Activated effector memory CD4-positive, alpha-beta T cell treated with Interleukin-2 at 50 U/mL for 16 hours (primary cell): ENCODE results near the gene COL5A3.
A peak's percentile ranks its signal among the peaks of the same experiment; 100 is the strongest.
"Not testable (repeated sequence)": the region's sequence is repeated elsewhere in the genome, so short reads cannot be mapped to it uniquely, and the experiment has no call there.

Source experiments
- DNase-seq: peaks from one replicate; pipeline ENCODE4 v3.0.0-alpha.2; 2020

COL5A3 gene

DNA sequence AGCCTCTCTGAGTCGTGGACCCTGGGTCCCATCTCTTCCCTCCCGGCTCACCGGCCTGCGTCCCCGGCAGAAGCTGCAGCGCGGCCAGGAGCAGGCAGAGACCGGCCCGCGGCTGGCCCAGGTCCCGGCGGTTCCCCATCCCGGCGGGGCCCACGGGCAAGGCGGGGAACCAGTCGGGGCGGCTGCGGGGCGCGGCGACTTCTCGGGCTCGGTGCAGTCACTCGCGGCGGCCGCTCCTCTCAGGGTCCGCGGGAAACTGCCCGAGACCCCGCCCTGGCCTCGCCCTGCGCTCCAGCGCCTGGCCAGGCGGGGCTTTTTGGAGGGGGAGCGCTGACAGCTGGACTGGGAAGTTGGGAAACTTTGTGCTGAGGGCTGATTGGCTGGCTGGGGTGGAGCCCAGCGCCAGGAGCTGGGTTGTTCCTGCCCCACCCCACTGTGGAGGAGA lies at the start of gene COL5A3:
COL5A3 (minus strand) TSS at position 258 of the 445 bp plus-strand sequence; CDS start at position 139, 119 bp downstream.
- no peak for DNase-seq

GRCh38 chr19:10052602-10053360 lies 42.5 kb upstream of the COL5A3 start:
- no peak for DNase-seq

- DNase-seq: no peak
Measured at GRCh38 chr19:10049626-10050025, 39.3 kb upstream of the COL5A3 start.

- DNase-seq: no peak
Measured at GRCh38 chr19:10045371-10045770, 35.1 kb upstream of the COL5A3 start.

- DNase-seq: no peak
Measured at GRCh38 chr19:10044390-10044789, 34.1 kb upstream of the COL5A3 start.

- DNase-seq: no peak
Measured at GRCh38 chr19:10043286-10043927, 33.1 kb upstream of the COL5A3 start.

DNA sequence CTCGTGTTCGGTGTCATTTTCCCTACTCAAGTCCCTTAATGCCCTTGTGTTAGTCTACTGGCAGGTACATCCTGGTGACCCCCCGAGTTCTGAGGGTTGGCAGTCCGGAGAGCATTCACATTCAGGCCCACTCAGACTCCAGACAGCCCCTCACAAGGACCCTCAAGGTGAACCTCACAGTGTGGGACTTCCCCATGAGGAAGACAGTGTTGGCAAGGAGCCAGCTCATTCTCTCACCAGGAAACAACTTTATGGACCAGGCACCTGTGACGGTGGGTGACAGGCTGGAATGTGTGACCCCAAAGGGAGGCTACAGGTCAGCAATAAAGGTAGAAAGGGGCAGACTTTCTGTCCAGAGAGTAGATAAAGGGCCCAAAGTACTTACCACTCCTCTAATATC lies 27.5 kb upstream of the COL5A3 start:
- no peak for DNase-seq

DNA sequence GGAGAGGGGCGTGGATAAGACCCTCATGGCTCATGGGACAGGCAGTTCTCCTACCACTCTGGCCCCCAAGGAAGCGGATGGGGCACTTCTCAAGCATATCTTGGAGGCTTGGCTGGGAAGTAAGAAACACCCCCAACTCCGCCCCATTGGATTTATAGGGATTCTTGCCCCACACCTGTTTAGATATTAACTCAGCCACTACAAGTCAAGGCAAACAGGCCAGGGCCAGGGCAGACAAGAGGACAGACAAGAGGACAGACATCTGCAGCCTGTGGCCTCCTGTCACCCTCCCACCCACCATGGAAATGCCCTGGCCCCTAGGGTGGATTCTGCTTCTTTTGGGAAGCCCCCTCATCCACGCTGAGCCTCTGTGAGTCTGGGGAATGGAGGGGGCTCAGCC lies 27.1 kb upstream of the COL5A3 start:
- no peak for DNase-seq

DNA sequence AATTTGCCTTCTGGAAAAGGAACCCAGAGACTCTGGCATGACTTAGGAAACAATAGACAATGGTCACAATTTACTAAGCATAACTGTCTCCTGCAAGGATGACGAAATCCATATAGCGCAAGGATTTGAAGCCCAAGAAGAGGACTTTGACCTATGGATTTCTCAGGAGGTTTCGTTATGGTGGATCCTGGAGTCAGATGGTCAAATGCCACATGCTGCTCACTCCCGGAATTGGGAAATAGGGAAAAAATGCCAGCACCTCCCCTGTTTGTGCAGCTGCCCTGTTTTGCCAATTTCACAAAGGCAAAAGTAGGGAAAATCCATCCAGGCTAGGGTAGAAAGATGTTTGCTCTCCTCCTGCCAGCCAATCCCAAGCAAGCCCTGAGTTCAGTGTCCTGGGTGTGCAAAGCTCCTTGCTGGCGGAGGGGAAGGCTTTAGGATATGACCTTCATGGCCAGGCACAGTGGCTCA lies 26.3 kb upstream of the COL5A3 start:
- DNase-seq: no peak

DNA sequence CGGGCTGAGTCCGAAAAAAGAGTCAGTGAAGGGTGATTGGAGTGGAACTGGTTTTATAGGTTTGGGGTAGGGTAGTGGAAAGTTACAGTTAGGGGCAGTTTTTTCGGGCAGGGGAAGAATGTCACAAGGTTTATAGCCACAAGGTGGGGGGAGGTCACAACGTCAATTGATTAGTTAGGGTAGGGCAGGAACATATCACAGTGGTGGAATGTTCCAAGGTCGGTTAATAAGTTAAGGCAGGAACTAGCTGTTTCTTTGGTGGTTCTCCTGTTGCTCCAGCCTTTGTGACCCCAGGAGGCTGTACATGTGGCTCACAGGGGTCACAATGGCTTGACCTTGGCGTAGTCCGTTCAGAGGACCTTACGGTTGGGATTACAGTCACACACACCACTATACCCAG lies 23.3 kb upstream of the COL5A3 start:
- DNase-seq: no peak

GRCh38 chr19:10027158-10027997 lies 17.1 kb upstream of the COL5A3 start:
- DNase-seq: peak; percentile 60

DNA sequence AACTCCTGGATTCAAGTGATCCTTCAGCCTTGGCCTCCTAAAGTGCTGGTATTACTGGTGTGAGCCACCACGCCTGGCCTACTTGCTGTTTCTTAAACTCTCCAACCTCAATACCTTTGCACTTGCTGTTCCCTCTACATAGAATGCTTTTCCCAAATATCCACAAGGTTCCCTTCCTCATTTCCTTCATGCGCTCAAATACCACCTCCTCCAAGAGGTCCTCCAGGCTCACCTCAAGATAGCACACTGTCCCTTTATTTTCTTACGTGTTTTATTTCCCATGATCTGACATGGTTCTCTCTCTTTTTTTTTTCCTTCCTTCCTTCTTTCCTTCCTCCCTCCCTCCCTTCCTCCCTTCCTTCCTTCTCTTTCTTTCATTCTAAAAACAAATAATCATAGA lies 16.4 kb upstream of the COL5A3 start:
- DNase-seq: no peak

GRCh38 chr19:10023096-10023495 lies 12.8 kb upstream of the COL5A3 start:
- DNase-seq: not testable (repeated sequence)

GRCh38 chr19:10021863-10022262 lies 11.6 kb upstream of the COL5A3 start:
- DNase-seq: no peak

GRCh38 chr19:10021446-10021845 lies 11.1 kb upstream of the COL5A3 start:
- DNase-seq: no peak

- DNase-seq: no peak
Measured at GRCh38 chr19:10020851-10021250, 10.5 kb upstream of the COL5A3 start.

GRCh38 chr19:10019246-10019645 lies 8.9 kb upstream of the COL5A3 start:
- no peak for DNase-seq

DNA sequence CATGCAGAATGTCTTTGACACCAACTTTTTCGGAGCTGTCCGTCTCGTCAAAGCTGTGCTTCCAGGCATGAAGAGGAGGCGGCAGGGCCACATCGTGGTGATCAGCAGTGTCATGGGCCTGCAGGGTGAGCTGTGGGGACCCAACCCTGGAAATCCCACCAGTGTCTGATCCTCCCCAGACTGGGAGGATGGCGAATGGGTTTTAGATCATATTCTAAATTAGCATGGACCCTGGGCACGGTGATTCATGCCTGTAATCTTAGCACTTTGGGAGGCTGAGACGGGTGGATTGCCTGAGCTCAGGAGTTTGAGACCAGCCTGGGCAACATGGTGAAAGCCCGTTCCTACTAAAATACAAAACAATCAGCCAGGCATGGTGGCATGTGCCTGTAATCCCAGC lies 8.5 kb upstream of the COL5A3 start:
- DNase-seq: no peak

DNA sequence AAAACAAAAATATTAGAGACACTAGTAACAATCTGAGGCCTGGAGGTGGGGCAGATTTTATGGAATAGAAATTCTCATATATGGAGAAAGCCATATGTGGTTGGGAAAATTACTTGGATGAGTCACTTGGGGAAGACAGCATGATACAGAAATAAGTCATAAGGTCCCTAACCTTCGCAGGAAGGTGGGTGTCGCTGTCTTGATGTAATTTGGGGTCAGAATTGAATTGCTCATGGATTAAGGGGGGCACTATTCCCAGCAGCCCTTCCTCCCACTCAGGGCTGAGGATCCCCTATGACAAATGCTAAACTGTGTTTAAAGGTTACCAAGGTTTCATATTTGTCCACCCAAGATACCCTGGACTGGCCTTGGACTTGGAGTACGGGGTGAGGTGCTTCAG lies 8.0 kb upstream of the COL5A3 start:
- no peak for DNase-seq

DNA sequence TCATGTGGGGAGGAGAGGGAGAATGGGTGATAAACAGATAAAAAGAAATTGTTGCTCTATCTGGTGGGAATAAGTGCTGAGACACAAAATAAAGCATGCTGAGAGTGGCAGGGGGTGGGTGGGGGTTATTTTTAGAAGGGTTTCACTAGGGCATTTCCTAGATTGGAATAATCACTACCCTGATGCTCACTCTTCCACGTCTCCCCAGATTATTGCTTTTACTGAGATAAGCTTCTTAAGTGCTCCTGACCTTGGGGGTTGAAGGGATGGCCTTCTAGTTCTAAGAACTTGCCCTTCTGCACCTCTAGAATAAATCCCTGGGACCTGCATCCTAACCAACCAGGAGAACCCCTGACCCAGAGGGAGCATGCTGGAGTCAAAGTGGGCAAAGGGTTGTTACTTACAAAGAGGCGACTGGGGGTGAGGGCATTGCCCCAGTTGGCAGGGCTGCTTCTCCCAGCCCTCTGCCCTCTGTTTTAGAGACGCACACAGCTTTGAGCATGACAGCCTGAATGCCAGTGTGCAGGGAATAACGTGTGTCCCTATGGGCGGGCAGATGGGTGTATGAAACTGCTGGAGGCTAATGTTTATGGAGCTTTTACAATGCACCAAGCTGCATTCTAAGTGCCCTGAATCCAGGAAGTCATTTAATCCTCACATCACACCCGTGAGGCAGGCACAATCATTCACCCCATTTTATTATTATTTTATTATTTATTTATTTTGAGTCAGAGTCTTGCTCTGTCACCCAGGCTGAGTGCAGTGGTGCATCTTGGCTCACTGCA lies 3.7 kb upstream of the COL5A3 start:
- DNase-seq: no peak

DNA sequence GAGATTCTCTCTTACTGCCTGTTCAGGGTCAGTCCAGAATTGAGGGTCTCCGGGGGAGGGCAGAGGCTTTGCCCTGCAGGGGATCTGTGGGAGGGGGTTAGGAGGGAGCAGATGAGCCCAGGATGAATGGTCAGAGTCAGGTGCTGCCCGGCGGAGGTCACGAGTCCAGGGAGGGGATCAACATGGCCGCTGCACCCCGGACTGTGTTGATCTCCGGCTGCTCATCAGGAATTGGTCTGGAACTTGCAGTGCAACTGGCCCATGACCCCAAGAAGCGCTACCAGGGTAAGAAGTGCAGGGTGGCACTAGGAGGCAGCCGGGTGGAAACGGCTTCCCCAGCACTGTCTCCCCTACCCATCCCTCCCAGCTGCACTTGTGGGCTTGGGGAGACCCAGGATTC lies 3.0 kb upstream of the COL5A3 start, which contains the start of gene RDH8:
RDH8 (plus strand) TSS at position 168 of the 400 bp plus-strand sequence; CDS start at position 183, 15 bp downstream.
- no peak for DNase-seq

- no peak for DNase-seq
Measured at GRCh38 chr19:10011974-10012373, 1.7 kb upstream of the COL5A3 start.

DNA sequence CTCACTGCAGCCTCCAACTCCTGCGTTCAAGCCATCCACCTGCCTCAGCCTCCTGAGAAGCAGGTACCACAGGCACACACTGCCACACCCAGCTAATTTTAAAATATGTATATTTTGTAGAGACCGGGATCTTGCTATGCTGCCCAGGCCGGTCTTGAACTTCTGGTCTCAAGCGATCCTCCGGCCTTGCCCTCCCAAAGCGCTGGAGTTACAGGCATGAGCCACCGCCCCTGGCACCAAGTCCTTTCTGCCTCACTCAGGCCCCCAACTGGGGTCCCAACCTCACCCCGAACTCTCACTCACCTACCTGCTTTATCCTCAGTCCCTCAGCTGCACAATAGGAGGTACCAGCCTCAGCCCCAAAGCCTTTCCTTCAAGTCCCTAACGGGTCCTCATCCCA lies 635 bp upstream of the COL5A3 start:
- DNase-seq: no peak
